ENCODE results near the gene TSHZ3. TPM values are rescaled to one million over a fixed set of nuclear protein-coding genes. Genes with fewer than 3 reads are reported as not detected.

TSHZ3 gene
- total and polyA plus RNA-seq, 9 of the 15 experiments (the other 6 are each of a cell fraction or from before 2014, with no cell fraction given), result 0.03 to 0.13 (median 0.05) TPM; not detected in 5

DNA sequence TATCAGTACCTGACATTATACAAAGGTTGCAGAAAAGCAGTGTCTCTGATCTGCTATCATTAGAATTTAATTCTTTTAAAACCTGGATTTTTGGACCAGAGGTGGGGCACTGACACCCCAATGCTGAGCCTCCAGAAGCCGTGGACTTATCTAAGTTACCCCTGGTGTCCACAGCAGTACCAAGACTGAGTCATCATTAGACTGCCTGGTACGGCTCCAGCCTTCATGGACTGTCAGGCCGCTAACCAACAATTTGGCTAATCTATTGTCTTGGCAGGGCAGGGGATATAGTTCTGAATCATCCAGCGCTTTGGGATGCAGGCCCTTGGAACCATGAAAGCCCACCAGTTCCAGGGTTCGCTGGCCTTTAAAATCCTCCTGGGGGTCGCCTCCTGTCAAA, 78.3 kb downstream of the TSHZ3 start (continued):
- TF ChIP-seq ZNF280A (IDR thresholded peaks at IDR 0.05; ENCODE audit: low read depth, partially characterized antibody), result no peak
- TF ChIP-seq TEAD2 (tag; IDR thresholded peaks at IDR 0.05), result no peak
- TF ChIP-seq CREB5 (CRISPR knock-in tag; IDR thresholded peaks at IDR 0.05), result no peak
- TF ChIP-seq ARNT (IDR thresholded peaks at IDR 0.05), result no peak
- no peak for TF ChIP-seq BHLHE40 (IDR thresholded peaks at IDR 0.05; ENCODE audit: low read length)
- TF ChIP-seq TSC22D4 (tag; IDR thresholded peaks at IDR 0.05), result no peak

DNA sequence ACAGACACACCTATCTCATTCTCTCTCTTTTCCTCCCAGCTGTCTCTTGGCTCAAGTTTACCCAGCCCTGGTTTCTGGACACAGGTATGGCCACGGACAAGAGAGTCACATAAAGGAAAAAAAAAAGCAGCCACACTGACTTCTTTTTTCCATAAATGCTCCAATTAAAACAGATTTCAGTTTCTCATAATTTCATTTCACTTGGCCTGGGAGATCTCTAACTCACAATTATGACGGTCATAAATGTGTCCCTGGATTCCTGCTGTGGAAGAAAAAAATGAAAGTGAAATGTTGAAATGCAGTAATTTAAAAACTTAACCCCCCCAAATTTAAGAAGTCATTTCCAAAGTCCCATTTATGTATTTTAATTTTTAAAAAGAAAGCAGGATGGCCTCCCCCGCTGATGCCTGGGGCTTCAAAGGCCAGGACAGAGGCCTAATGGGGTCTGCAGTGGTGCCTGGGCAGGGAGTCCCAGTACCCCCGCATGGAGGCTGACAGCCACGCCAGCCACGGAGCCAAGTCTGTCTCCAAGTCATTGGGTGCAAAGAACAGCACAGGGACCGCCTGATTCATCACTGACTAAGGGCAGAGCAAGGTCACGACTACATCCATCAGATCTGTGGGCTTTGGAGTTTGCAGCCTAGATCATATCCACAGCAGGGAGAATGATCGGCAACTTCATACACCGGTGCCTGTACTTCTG, 79.7 kb downstream of the TSHZ3 start:
- no peaks in the 10 kb centered on the region for H3K9me3 ChIP-seq (replicated peaks; ENCODE audit: control insufficient read depth, insufficient read depth, low read depth, low read length)
- no peaks in the 10 kb centered on the region for H3K79me2 ChIP-seq (ENCODE audit: control insufficient read depth, insufficient read depth, low read length)
- H3K4me1 ChIP-seq (replicated peaks in 1 of 2; ENCODE audit: control insufficient read depth in 2 of 2, insufficient read depth in 2 of 2, low read length in 2 of 2), result no peaks in the 10 kb centered on the region
- no peak overlapping the region for H3K4me2 ChIP-seq (ENCODE audit: insufficient read depth, low read length)
- H2AFZ ChIP-seq (ENCODE audit: low read depth, low read length), result no peak overlapping the region
- CTCF ChIA-PET (ENCODE audit: low intra/inter-chr PET ratio), result no interaction called here
- no peaks in the 10 kb centered on the region; the same call in 1 of the 2 replicates for H4K20me1 ChIP-seq (replicated peaks; ENCODE audit: control insufficient read depth, insufficient read depth, low read length)
- FAIRE-seq, result no peak
- POLR2A ChIA-PET, result no interaction called here
- no peak overlapping the region for H3K9ac ChIP-seq (ENCODE audit: insufficient read depth in 1 of 2, low read depth in 2 of 2, low read length in 2 of 2)
- WGBS (ENCODE audit: insufficient coverage, low coverage, missing lambda C conversion rate), result 0% methylated on average over 9 of the region's 10 CpGs
- in situ Hi-C loops (cut with MboI) (no loop called here), intact Hi-C loops (cut with micrococcal nuclease) (no loop called here)
- BruUV-seq (replicated peaks), result no TSS peak
- H3K36me3 ChIP-seq (ENCODE audit: control insufficient read depth, insufficient read depth, low read length), result no peaks in the 10 kb centered on the region
- ATAC-seq, result no peak
- H3K9me1 ChIP-seq (ENCODE audit: control insufficient read depth, insufficient read depth, low read length), result no peaks in the 10 kb centered on the region
- DNase-seq (ENCODE audit: extremely low read depth in 1 of 4, low spot score in 3 of 4), result no peak
- H3K27me3 ChIP-seq (ENCODE audit: control insufficient read depth in 2 of 2, insufficient read depth in 2 of 2, low read length in 2 of 2), result peaks cover 17 to 32% of the 10 kb centered on the region in 2 experiments; a peak in 4 of 5 replicates
- H3K27ac ChIP-seq (ENCODE audit: extremely low read depth, low read depth, low read length), result no peak overlapping the region
- H3K4me3 ChIP-seq, result no peak overlapping the region
- TF ChIP-seq, protein P1, sequence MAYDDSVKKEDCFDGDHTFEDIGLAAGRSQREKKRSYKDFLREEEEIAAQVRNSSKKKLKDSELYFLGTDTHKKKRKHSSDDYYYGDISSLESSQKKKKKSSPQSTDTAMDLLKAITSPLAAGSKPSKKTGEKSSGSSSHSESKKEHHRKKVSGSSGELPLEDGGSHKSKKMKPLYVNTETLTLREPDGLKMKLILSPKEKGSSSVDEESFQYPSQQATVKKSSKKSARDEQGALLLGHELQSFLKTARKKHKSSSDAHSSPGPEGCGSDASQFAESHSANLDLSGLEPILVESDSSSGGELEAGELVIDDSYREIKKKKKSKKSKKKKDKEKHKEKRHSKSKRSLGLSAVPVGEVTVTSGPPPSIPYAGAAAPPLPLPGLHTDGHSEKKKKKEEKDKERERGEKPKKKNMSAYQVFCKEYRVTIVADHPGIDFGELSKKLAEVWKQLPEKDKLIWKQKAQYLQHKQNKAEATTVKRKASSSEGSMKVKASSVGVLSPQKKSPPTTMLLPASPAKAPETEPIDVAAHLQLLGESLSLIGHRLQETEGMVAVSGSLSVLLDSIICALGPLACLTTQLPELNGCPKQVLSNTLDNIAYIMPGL (CRISPR knock-in tag; IDR thresholded peaks at IDR 0.05), result no peak
- TF ChIP-seq SRSF9 (IDR thresholded peaks at IDR 0.05; ENCODE audit: borderline replicate concordance, low read depth, low read length), result no peak
- TF ChIP-seq THRA (IDR thresholded peaks at IDR 0.05), result no peak
- TF ChIP-seq NRF1 (conservative IDR thresholded peaks at IDR 0.05 in 1 of 2, IDR thresholded peaks at IDR 0.05 in 1 of 2), result no peak
- TF ChIP-seq KAT8 (IDR thresholded peaks at IDR 0.05; ENCODE audit: low read depth), result no peak
- TF ChIP-seq NR1H2 (CRISPR knock-in tag; IDR thresholded peaks at IDR 0.05), result no peak
- no peak for TF ChIP-seq NCOA6 (IDR thresholded peaks at IDR 0.05)
- no peak for TF ChIP-seq PTRF (tag; IDR thresholded peaks at IDR 0.05)
- TF ChIP-seq C11orf30 (IDR thresholded peaks at IDR 0.05; ENCODE audit: low read depth), result no peak

Data from K562 (cell line).